Left ventricle myocardium inferior (tissue), 1 donor: Measurements from ENCODE around the gene CRTC1. TPM values are rescaled to one million over a fixed set of nuclear protein-coding genes. Genes with fewer than 3 reads are reported as not detected.

Experiments
- DNase-seq: peaks from one replicate; pipeline ENCODE4 v3.0.0-alpha.2; 2020
- H3K27ac ChIP-seq: fragments of 200-600 bp; replicated peaks from 2 replicates; pipeline ENCODE4 v1.8.0; 2021
- H3K27me3 ChIP-seq: fragments of 200-600 bp; 2 replicates; pipeline ENCODE4 v1.8.0; 2021; ENCODE audit warnings: low read depth
- H3K36me3 ChIP-seq: fragments of 200-600 bp; 2 replicates; pipeline ENCODE4 v1.8.0; 2021
- H3K4me1 ChIP-seq: fragments of 200-600 bp; 2 replicates; pipeline ENCODE4 v1.8.0; 2021
- H3K4me3 ChIP-seq: fragments of 200-600 bp; 2 replicates; pipeline ENCODE4 v1.8.0; 2021; ENCODE audit warnings: mild to moderate bottlenecking, moderate library complexity
- H3K9me3 ChIP-seq: fragments of 200-600 bp; replicated peaks from 2 replicates; pipeline ENCODE4 v1.8.0; 2021
- CTCF ChIP-seq: fragments of 200-600 bp; IDR thresholded peaks from 2 replicates; pipeline ENCODE4 v1.8.0; 2021; ENCODE audit warnings: antibody characterized with exemption, mild to moderate bottlenecking, borderline replicate concordance
- intact Hi-C: fragments of 100-400 bp; cut with micrococcal nuclease; formaldehyde crosslinking; loops from one replicate; pipeline ENCODE4 v1.11.0; 2022
- total RNA-seq: library from RNA; stranded (reverse); fragmentation: NEBNext Ultra II Directional; extraction: Animal tissue kit (Norgen Biotek cat#: 25700); gene quantifications from one replicate; pipeline ENCODE4 v1.2.1, GENCODE V29; 2021
- donor health status: DM: no; HTN: yes; CAD: no; lungs with severe emphysema.

CRTC1 gene
- total RNA-seq, 1 donor from 2014 or later: 9.7 TPM

GRCh38 chr19:18659281-18660050 is 24.0 kb upstream of the CRTC1 start:
- Histone ChIP-seq H3K4me3 (peak overlapping the region; percentile 47), H3K36me3 (peaks cover 3% of the 10 kb centered on the region), H3K9me3 (no peaks in the 10 kb centered on the region), H3K27me3 (no peaks in the 10 kb centered on the region), H3K4me1 (peaks cover 55% of the 10 kb centered on the region), H3K27ac (peak overlapping the region; percentile 84)
- intact Hi-C loops: no loop called here
- peak; percentile 61 for DNase-seq
- TF ChIP-seq CTCF: no peak

GRCh38 chr19:18660051-18660910 is 23.2 kb upstream of the CRTC1 start:
- Histone ChIP-seq H3K4me3 (peak overlapping the region; percentile 47), H3K36me3 (peaks cover 10% of the 10 kb centered on the region), H3K27ac (peak overlapping the region; percentile 84), H3K4me1 (peaks cover 55% of the 10 kb centered on the region), H3K9me3 (no peaks in the 10 kb centered on the region), H3K27me3 (no peaks in the 10 kb centered on the region)
- intact Hi-C loops: no loop called here
- DNase-seq: peak; percentile 67
- no peak for TF ChIP-seq CTCF

DNA sequence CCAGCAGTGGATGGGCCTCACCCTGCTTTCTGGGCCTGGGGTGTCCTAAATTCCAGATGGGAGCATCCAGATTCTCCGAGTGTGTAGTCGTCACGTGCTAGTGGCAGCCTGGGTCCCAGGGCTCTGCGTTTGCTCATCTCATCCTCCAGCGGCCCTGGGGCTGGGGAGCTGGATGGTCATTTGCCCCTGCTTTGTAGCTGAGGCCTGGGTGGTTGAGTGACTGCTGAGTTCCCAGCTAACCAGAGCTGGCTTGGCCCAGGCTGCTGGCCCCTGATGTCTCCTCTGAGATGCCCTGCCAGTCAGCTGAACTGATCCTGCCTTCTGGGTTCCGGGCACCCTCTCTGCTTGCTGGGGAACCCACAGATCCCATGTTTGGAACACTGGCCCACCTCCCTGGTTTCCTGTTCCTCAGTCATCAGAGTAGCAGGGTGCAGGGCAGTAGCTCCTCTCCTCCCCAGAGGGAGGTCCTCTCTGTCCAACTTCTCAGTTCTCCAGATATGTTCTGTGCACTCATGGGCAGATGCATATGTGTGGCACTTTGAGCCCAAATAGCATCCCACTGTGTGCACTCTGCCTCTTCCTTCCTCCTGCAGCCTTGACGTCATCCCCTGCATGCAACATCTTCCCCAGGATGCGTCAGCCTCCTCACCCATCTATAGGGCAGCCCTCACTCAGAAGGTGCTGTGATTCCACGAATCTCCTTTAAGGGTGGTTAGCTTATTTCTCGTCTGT is 22.4 kb upstream of the CRTC1 start:
- no peak for TF ChIP-seq CTCF
- peak overlapping the region; percentile 47 for H3K4me3 ChIP-seq
- no peak for DNase-seq
- intact Hi-C loops: no loop called here
- no peaks in the 10 kb centered on the region for H3K27me3 ChIP-seq
- H3K9me3 ChIP-seq: no peaks in the 10 kb centered on the region
- peaks cover 63% of the 10 kb centered on the region for H3K4me1 ChIP-seq
- H3K36me3 ChIP-seq: peaks cover 18% of the 10 kb centered on the region
- peak overlapping the region; percentile 84 for H3K27ac ChIP-seq

DNA sequence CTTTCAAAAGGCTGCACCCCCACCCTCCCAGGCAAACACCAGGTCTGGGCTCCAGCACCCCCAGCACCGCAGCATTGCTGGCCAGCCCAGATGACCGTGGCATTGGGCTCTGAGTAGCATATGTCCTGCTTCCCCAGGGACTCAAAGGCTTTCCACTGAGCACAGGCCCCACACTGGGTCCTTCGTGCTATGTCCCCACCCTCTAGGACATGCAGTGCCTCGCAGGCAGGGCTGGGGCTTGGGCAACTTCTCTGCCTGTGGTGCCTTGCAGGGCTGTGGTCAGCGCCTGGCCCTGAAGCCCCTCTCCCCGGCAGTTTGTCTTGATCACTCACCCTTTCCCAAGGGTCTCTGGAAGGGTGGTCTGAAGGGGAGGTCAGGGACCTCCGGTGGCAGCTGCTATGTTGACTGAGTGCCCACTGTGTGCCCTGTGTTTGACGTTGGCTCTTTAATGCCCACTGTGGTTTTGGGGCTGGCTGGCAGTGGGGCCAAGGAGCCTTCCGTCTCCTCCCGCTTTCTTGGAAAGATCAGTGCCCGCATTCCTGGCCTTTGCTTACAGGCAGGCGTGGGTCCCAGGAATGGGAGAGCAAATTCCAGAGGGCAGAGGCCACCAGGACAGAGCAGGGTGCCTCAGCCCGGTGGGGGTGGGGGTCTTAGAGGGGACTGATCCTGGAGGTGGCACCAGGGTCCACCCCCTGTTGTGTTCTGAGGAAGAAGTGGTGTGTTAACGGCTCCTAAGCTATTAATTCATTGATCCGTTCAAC is 20.3 kb upstream of the CRTC1 start:
- Histone ChIP-seq H3K9me3 (no peaks in the 10 kb centered on the region), H3K36me3 (peaks cover 30% of the 10 kb centered on the region), H3K27ac (no peak overlapping the region), H3K27me3 (no peaks in the 10 kb centered on the region), H3K4me3 (no peak overlapping the region), H3K4me1 (peaks cover 46% of the 10 kb centered on the region)
- intact Hi-C loops: no loop called here
- DNase-seq: no peak
- no peak for TF ChIP-seq CTCF
